Fibroblast of the aortic adventitia (primary cell): ENCODE measurements around the gene HOXB3. TPM values are rescaled to one million over a fixed set of nuclear protein-coding genes. Genes with fewer than 3 reads are reported as not detected.

Experiments
- DNase-seq: peaks from one replicate; pipeline ENCODE4 v3.0.0-alpha.2; 2010; ENCODE audit warnings: low read depth
- H3K4me3 ChIP-seq: 2 replicates; pipeline ENCODE4 v1.5.1; 2011; ENCODE audit warnings: low read depth, mild to moderate bottlenecking, control low read depth, low read length, moderate library complexity
- total RNA-seq: library from RNA; depleted of rRNA; stranded (reverse); fragments of >200 nt; gene quantifications from 2 replicates; pipeline ENCODE4 v1.2.3, GENCODE V29; 2012; ENCODE audit warnings: low replicate concordance
- TF ChIP-seq, protein P1 (sequence below): IDR thresholded peaks from 2 replicates; pipeline ENCODE4 v1.5.1; 2011; ENCODE audit warnings: mild to moderate bottlenecking, low read length, control low read depth, inconsistent platforms; ENCODE audit not compliant: insufficient read depth

The HOXB3 gene
- total RNA-seq, 1 donor: 9.7 TPM

- no peak for DNase-seq
- peak overlapping the region; percentile 41 for H3K4me3 ChIP-seq
- TF ChIP-seq, protein P1, sequence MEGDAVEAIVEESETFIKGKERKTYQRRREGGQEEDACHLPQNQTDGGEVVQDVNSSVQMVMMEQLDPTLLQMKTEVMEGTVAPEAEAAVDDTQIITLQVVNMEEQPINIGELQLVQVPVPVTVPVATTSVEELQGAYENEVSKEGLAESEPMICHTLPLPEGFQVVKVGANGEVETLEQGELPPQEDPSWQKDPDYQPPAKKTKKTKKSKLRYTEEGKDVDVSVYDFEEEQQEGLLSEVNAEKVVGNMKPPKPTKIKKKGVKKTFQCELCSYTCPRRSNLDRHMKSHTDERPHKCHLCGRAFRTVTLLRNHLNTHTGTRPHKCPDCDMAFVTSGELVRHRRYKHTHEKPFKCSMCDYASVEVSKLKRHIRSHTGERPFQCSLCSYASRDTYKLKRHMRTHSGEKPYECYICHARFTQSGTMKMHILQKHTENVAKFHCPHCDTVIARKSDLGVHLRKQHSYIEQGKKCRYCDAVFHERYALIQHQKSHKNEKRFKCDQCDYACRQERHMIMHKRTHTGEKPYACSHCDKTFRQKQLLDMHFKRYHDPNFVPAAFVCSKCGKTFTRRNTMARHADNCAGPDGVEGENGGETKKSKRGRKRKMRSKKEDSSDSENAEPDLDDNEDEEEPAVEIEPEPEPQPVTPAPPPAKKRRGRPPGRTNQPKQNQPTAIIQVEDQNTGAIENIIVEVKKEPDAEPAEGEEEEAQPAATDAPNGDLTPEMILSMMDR: no peak
These were observed 2.0 kb upstream of the HOXB3 start for GRCh38 chr17:48592057-48592514.

- H3K4me3 ChIP-seq: no peak overlapping the region
- TF ChIP-seq, protein P1: no peak
- no peak for DNase-seq
These were observed 1.4 kb upstream of the HOXB3 start for GRCh38 chr17:48591255-48592056.

DNA sequence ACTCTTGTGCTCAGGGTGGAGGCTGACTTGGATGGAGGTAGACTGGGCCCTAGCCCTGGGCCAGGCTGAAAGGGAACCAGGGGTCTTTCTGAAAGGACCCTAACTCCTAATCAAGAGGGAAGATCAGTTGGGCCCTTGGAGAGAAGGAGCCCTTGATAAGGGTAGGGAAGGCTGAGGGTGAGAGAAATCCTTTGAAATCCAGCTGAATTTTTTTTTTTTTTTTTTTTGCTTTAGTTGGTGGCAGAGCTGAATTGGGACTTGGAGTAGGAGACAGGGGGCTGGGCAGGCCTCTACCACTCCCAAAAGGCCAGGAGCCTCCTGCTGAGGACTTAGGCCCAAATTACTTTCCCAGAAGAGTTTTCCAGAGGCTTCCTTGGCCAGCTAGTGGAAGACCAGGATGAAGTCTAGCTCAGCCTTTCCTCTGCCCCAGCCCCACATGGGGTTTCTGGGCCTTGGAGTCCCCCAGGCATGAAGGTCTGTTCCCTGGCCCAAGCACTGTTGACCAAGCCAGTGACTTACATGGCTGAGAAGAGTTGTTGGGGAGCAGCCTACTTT is 643 bp upstream of the HOXB3 start:
- DNase-seq: no peak
- TF ChIP-seq, protein P1: no peak
- H3K4me3 ChIP-seq: no peak overlapping the region

DNA sequence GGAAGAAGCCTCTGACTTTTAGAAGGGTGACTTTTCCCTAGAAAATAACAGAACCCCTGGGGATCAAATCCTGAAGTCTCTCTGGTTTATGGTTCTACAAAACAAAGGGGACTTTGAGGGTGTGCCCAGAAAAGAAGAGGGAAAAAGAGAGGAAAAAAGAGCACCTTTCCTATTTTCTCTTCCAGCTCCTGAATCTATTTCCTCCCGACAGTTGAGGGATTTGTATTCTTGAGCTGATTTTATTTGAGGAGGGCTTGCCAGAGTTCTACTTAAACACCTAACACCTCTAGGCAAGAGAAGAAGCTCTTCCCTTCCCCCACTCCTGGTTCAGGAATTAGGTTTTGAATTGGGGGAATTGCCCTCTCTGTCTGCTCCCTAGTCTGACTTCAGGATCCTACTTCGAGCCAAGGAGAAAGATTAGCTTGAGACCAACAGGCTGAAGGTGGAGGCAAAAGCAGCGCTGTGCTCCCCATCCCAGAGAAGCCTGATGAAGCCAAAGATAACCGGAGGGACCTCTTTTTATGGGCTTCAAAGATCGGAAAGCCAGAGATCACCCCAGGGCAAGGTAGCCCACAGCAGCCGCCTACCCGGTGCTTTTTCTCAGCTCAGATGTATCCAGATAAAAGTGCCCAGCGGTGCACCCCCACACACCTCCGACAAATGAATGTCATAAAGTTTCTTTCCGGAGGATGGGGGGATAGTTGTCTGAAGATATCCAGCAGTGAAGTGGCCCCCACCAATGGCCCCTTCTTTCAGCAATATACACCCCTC is 796 bp downstream of the HOXB3 start:
- DNase-seq: no peak
- H3K4me3 ChIP-seq: no peak overlapping the region
- TF ChIP-seq, protein P1: no peak

- TF ChIP-seq, protein P1: no peak
- H3K4me3 ChIP-seq: no peak overlapping the region
- no peak for DNase-seq
These were observed 1.5 kb downstream of the HOXB3 start for GRCh38 chr17:48588528-48588927.

- no peak overlapping the region for H3K4me3 ChIP-seq
- no peak for DNase-seq
- TF ChIP-seq, protein P1: no peak
These were observed 2.0 kb downstream of the HOXB3 start for GRCh38 chr17:48588074-48588415.
